SK-N-SH (cell line): Measurements from ENCODE around the gene FOXO4. TPM values are rescaled to one million over a fixed set of nuclear protein-coding genes. Genes with fewer than 3 reads are reported as not detected.

Experiments
- CTCF ChIA-PET: fragments of 300-600, 350-600 bp; formaldehyde crosslinking; extraction: SDS; loops from one replicate; lab custom pipeline; 2021; lab: Yijun Ruan, JAX
- POLR2A ChIA-PET: fragments of 350-600 bp; sonication (Branson Sonifier 250); formaldehyde crosslinking; extraction: SDS; loops from one replicate; lab custom pipeline; 2020; ENCODE audit warnings: antibody characterized with exemption, inconsistent platforms; lab: Yijun Ruan, JAX
- DNase-seq: peaks from one replicate; pipeline ENCODE4 v3.0.0; 2012
- H2AFZ ChIP-seq: fragments of 200-600 bp; sonication (generic); 2 replicates; pipeline ENCODE4 v1.8.1; 2016; ENCODE audit warnings: antibody characterized with exemption, mild to moderate bottlenecking, low read depth
- H3F3A ChIP-seq: fragments of 200-600 bp; sonication (generic); replicated peaks from 2 replicates; pipeline ENCODE3; 2016; ENCODE audit warnings: antibody characterized with exemption, mild to moderate bottlenecking; ENCODE audit not compliant: insufficient read depth
- H3K27ac ChIP-seq, 2 experiments: fragments of 200-500 bp in 1 of 2; fragments of 200-600 bp in 1 of 2; sonication (Bioruptor generic) in 1 of 2; sonication (generic), shearing (Covaris generic) in 1 of 2; 2 replicates each; pipeline versions ENCODE4 v1.5.1 to v1.6.1; 2014 to 2016; ENCODE audit warnings: low read depth in 2 of 2, inconsistent platforms in 1 of 2, low read length in 1 of 2, mild to moderate bottlenecking in 1 of 2, mixed read lengths in 1 of 2
- H3K27me3 ChIP-seq: fragments of 200-600 bp; sonication (generic), shearing (Covaris generic); 2 replicates; pipeline ENCODE4 v1.6.1; 2016; ENCODE audit warnings: mixed run types; ENCODE audit not compliant: insufficient read depth
- H3K36me3 ChIP-seq, 2 experiments: fragments of 200-500 bp in 1 of 2; fragments of 200-600 bp in 1 of 2; sonication (Bioruptor generic) in 1 of 2; sonication (generic) in 1 of 2; replicated peaks in 1 of 2; 2 replicates each; pipeline versions ENCODE3 to v1.5.1; 2014 to 2016; ENCODE audit warnings: low read length in 1 of 2, mild to moderate bottlenecking in 1 of 2; ENCODE audit not compliant: insufficient read depth in 2 of 2, control insufficient read depth in 1 of 2
- H3K4me1 ChIP-seq, 2 experiments: fragments of 200-500 bp in 1 of 2; fragments of 200-600 bp in 1 of 2; sonication (Bioruptor generic) in 1 of 2; sonication (generic), shearing (Covaris generic) in 1 of 2; 2 replicates each; pipeline versions ENCODE4 v1.5.1 to v1.6.1; 2014 to 2016; ENCODE audit warnings: low read depth in 1 of 2, low read length in 1 of 2, mixed run types in 1 of 2; ENCODE audit not compliant: insufficient read depth in 2 of 2, control insufficient read depth in 1 of 2
- H3K4me2 ChIP-seq: fragments of 200-600 bp; sonication (generic), shearing (Covaris generic); 2 replicates; pipeline ENCODE4 v1.6.1; 2017; ENCODE audit warnings: mixed run types
- H3K4me3 ChIP-seq, 2 experiments: fragments of 200-500 bp in 1 of 2; fragments of 200-600 bp in 1 of 2; sonication (Bioruptor generic) in 1 of 2; sonication (generic), shearing (Covaris generic) in 1 of 2; 2 replicates each; pipeline versions ENCODE4 v1.5.1 to v1.8.1; 2014 to 2016; ENCODE audit warnings: low read depth in 2 of 2, inconsistent platforms in 1 of 2, low read length in 1 of 2, mild to moderate bottlenecking in 1 of 2, mixed read lengths in 1 of 2, moderate library complexity in 1 of 2
- H3K79me2 ChIP-seq: fragments of 200-600 bp; sonication (generic); 2 replicates; pipeline ENCODE4 v1.8.1; 2017; ENCODE audit warnings: mild to moderate bottlenecking; ENCODE audit not compliant: insufficient read depth
- H3K9ac ChIP-seq: fragments of 200-600 bp; sonication (generic); 2 replicates; pipeline ENCODE4 v1.6.1; 2017; ENCODE audit warnings: mixed run types
- H3K9me2 ChIP-seq: fragments of 200-600 bp; sonication (generic); 2 replicates; pipeline ENCODE4 v1.6.1; 2017; ENCODE audit warnings: mixed run types
- H3K9me3 ChIP-seq: fragments of 200-600 bp; sonication (generic); 2 replicates; pipeline ENCODE4 v1.6.1; 2017; ENCODE audit warnings: mixed run types, mild to moderate bottlenecking, moderate library complexity
- H4K20me1 ChIP-seq: fragments of 200-600 bp; sonication (generic); 2 replicates; pipeline ENCODE4 v1.6.1; 2017; ENCODE audit warnings: mild to moderate bottlenecking, mixed run types; ENCODE audit not compliant: insufficient read depth
- ELF1 ChIP-seq: IDR thresholded peaks from 2 replicates; pipeline ENCODE4 v1.4.0; 2012
- EZH2phosphoT487 ChIP-seq: fragments of 200-600 bp; sonication (generic); IDR thresholded peaks from 2 replicates; pipeline ENCODE4 v1.6.1; 2017; ENCODE audit warnings: low read depth, mixed run types, mild to moderate bottlenecking, antibody characterized with exemption, moderate library complexity, borderline replicate concordance
- FOSL2 ChIP-seq: IDR thresholded peaks from 2 replicates; pipeline ENCODE4 v1.4.0; 2012; ENCODE audit warnings: low read depth, mild to moderate bottlenecking, moderate library complexity, borderline replicate concordance
- FOXM1 ChIP-seq: IDR thresholded peaks from 2 replicates; pipeline ENCODE4 v1.4.0; 2012; ENCODE audit warnings: low read depth, mild to moderate bottlenecking
- GATA2 ChIP-seq: sonication (generic); formaldehyde crosslinking; IDR thresholded peaks from 2 replicates; pipeline ENCODE4 v1.5.0; 2020; ENCODE audit warnings: mild to moderate bottlenecking, missing genetic modification reagents
- IRF3 ChIP-seq: fragments of 150-350 bp; IDR thresholded peaks from 2 replicates; pipeline ENCODE4 v1.6.1; 2016; ENCODE audit warnings: mild to moderate bottlenecking, low read depth, low read length
- MAX ChIP-seq: IDR thresholded peaks from 2 replicates; pipeline ENCODE4 v1.4.0; 2012; ENCODE audit warnings: low read depth
- MEF2A ChIP-seq: IDR thresholded peaks from 2 replicates; pipeline ENCODE4 v1.4.0; 2012; ENCODE audit warnings: low read depth, borderline replicate concordance
- NFIC ChIP-seq: IDR thresholded peaks from 2 replicates; pipeline ENCODE4 v1.4.0; 2012; ENCODE audit warnings: borderline replicate concordance
- NRF1 ChIP-seq: IDR thresholded peaks from 2 replicates; pipeline ENCODE4 v1.6.1; 2012; ENCODE audit warnings: low read depth, mild to moderate bottlenecking, low read length
- POLR2AphosphoS5 ChIP-seq: IDR thresholded peaks from 2 replicates; pipeline ENCODE4 v1.6.1; 2012; ENCODE audit warnings: low read depth, low read length
- SIN3A ChIP-seq: IDR thresholded peaks from 2 replicates; pipeline ENCODE4 v1.6.1; 2012; ENCODE audit warnings: low read depth, mild to moderate bottlenecking, low read length, moderate library complexity, borderline replicate concordance
- SMC3 ChIP-seq: IDR thresholded peaks from 2 replicates; pipeline ENCODE4 v1.6.1; 2012; ENCODE audit warnings: low read depth, low read length, improper control_type of control experiment
- TAF1 ChIP-seq: IDR thresholded peaks from 2 replicates; pipeline ENCODE4 v1.6.1; 2012; ENCODE audit warnings: low read depth, mild to moderate bottlenecking, low read length, moderate library complexity, borderline replicate concordance
- TCF12 ChIP-seq: IDR thresholded peaks from 2 replicates; pipeline ENCODE4 v1.4.0; 2012
- TEAD4 ChIP-seq: IDR thresholded peaks from 2 replicates; pipeline ENCODE4 v1.4.0; 2012; ENCODE audit warnings: mild to moderate bottlenecking, borderline replicate concordance; ENCODE audit not compliant: insufficient read depth
- USF1 ChIP-seq: IDR thresholded peaks from 2 replicates; pipeline ENCODE4 v1.4.0; 2012; ENCODE audit warnings: low read depth, borderline replicate concordance
- USF2 ChIP-seq: fragments of 150-350 bp; IDR thresholded peaks from 2 replicates; pipeline ENCODE4 v1.6.1; 2017; ENCODE audit warnings: antibody characterized with exemption, low read length, low read depth, borderline replicate concordance
- WGBS: methylation state at CpG from one replicate; pipeline ENCODE4 v1.1.6; 2017; ENCODE audit warnings: low lambda C conversion rate; 5-methylcytosine and 5-hydroxymethylcytosine counted together
- polyA plus RNA-seq, 3 experiments: library from polyadenylated mRNA; depleted of rRNA; stranded (reverse); fragments of >200 nt; gene quantifications; 2 replicates each; pipeline ENCODE4 v1.2.3, GENCODE V29; 2012

Gene FOXO4
- polyA plus RNA-seq, 1 of the 3 experiments (the other 2 are of a cell fraction) = 1.9 TPM

GRCh38 chrX:71140440-71140839 is 44.8 kb downstream of the FOXO4 start:
- Histone ChIP-seq H3K27ac (no peak overlapping the region), H3K9me3 (no peaks in the 10 kb centered on the region), H3F3A (peaks cover 10% of the 10 kb centered on the region), H3K79me2 (no peaks in the 10 kb centered on the region), H3K36me3 (peaks cover 0 to 33% of the 10 kb centered on the region in 2 experiments), H3K4me2 (no peak overlapping the region), H3K4me3 (no peak overlapping the region), H3K9ac (no peak overlapping the region), H4K20me1 (no peaks in the 10 kb centered on the region), H3K4me1 (peaks cover 0 to 4% of the 10 kb centered on the region in 2 experiments; a peak in 1 of 4 replicates), H3K9me2 (no peaks in the 10 kb centered on the region), H3K27me3 (no peaks in the 10 kb centered on the region), H2AFZ (no peak overlapping the region)
- no peak for TF ChIP-seq FOXM1
- no peak for TF ChIP-seq ELF1
- no peak for TF ChIP-seq TAF1
- ChIA-PET CTCF (interaction anchor here (1.7 kb wide), 1 partner anchor 11 kb away, joined by 5 read pairs; no protein-coding TSS in a partner anchor), POLR2A (no interaction called here)
- 65% methylated on average over 6 of the region's 6 CpGs for WGBS
- no peak for DNase-seq

GRCh38 chrX:71143508-71143907 is 47.9 kb downstream of the FOXO4 start:
- Histone ChIP-seq H3K27me3 (no peaks in the 10 kb centered on the region; the same call in 1 of the 2 replicates), H3K9me2 (no peaks in the 10 kb centered on the region), H3K4me3 (no peak overlapping the region), H3F3A (peaks cover 10% of the 10 kb centered on the region), H4K20me1 (no peaks in the 10 kb centered on the region), H3K36me3 (peaks cover 0 to 9% of the 10 kb centered on the region in 2 experiments)
- POLR2A ChIA-PET = no interaction called here
- TF ChIP-seq POLR2AphosphoS5 (no peak), NRF1 (no peak), USF2 (no peak)
- TF ChIP-seq, all 33 proteins: peak for 0
- peaks cover 0 to 4% of the 10 kb centered on the region in 2 experiments; a peak in 1 of 4 replicates for H3K4me1 ChIP-seq
- H2AFZ ChIP-seq = no peak overlapping the region
- H3K27ac ChIP-seq = no peak overlapping the region
- no peak overlapping the region for H3K4me2 ChIP-seq
- no peaks in the 10 kb centered on the region for H3K79me2 ChIP-seq
- H3K9me3 ChIP-seq = no peaks in the 10 kb centered on the region
- no peak overlapping the region for H3K9ac ChIP-seq
- 69% methylated on average over 6 of the region's 6 CpGs for WGBS
- DNase-seq = no peak
- CTCF ChIA-PET = interaction anchor here (0.7 to 1.5 kb wide), 3 partner anchors 14 to 493 kb away, joined by 3 to 4 read pairs (median 4); no protein-coding TSS in a partner anchor

- no peak within 1 kb of the TSS for H2AFZ ChIP-seq
- H3K4me1 ChIP-seq = peaks cover 0 to 4% of the 10 kb centered on the region in 2 experiments; a peak in 1 of 4 replicates
- no peaks in the 10 kb centered on the region for H4K20me1 ChIP-seq
- peak within 1 kb of the TSS; percentile 24 for H3K4me2 ChIP-seq
- WGBS = 48% methylated on average over 14 of the region's 28 CpGs
- peaks cover 0 to 4% of the 10 kb centered on the region in 2 experiments for H3K36me3 ChIP-seq
- no peaks in the 10 kb centered on the region for H3K79me2 ChIP-seq
- H3K27ac ChIP-seq = no peak within 1 kb of the TSS; a peak in 1 of 4 replicates
- DNase-seq = peak; percentile 73
- ChIA-PET POLR2A (no interaction called here), CTCF (no interaction called here)
- H3K27me3 ChIP-seq = peaks cover 5% of the 10 kb centered on the region; the same call in 1 of the 2 replicates
- no peaks in the 10 kb centered on the region for H3K9me2 ChIP-seq
- peaks cover 10% of the 10 kb centered on the region for H3F3A ChIP-seq
- TF ChIP-seq TCF12 = no peak
- TF ChIP-seq USF1 = no peak
- no peak for TF ChIP-seq GATA2 (CRISPR knock-in tag)
- no peak for TF ChIP-seq SIN3A
- no peak for TF ChIP-seq IRF3
- TF ChIP-seq NFIC = no peak
- TF ChIP-seq EZH2phosphoT487 = no peak
- no peak for TF ChIP-seq FOSL2
- TF ChIP-seq SMC3 = no peak
- TF ChIP-seq MAX = no peak
- no peak for TF ChIP-seq TEAD4
- no peak for TF ChIP-seq MEF2A
- H3K9me3 ChIP-seq = no peaks in the 10 kb centered on the region
- peak within 1 kb of the TSS; percentile 32 to 52; a peak in 3 of 4 replicates for H3K4me3 ChIP-seq
- no peak within 1 kb of the TSS for H3K9ac ChIP-seq
Measured at GRCh38 chrX:71144651-71145050, 49.0 kb downstream of the FOXO4 start, which contains the start of gene NLGN3. TSS of gene NLGN3 (plus strand) at chrX:71144841. CDS start at chrX:71147750, 2,909 bp downstream.
